GM12891 (cell line): ENCODE data around the gene DGCR8.

Source experiments
- POLR2A ChIP-seq: IDR thresholded peaks from 2 replicates; pipeline ENCODE4 v1.6.1; 2011; ENCODE audit warnings: low read depth, low read length, control low read depth
- POLR2AphosphoS5 ChIP-seq: IDR thresholded peaks from 2 replicates; pipeline ENCODE4 v1.6.1; 2011; ENCODE audit warnings: low read depth, low read length, control low read depth
- TAF1 ChIP-seq: IDR thresholded peaks from 2 replicates; pipeline ENCODE4 v1.6.1; 2011; ENCODE audit warnings: low read depth, low read length, control low read depth

DNA sequence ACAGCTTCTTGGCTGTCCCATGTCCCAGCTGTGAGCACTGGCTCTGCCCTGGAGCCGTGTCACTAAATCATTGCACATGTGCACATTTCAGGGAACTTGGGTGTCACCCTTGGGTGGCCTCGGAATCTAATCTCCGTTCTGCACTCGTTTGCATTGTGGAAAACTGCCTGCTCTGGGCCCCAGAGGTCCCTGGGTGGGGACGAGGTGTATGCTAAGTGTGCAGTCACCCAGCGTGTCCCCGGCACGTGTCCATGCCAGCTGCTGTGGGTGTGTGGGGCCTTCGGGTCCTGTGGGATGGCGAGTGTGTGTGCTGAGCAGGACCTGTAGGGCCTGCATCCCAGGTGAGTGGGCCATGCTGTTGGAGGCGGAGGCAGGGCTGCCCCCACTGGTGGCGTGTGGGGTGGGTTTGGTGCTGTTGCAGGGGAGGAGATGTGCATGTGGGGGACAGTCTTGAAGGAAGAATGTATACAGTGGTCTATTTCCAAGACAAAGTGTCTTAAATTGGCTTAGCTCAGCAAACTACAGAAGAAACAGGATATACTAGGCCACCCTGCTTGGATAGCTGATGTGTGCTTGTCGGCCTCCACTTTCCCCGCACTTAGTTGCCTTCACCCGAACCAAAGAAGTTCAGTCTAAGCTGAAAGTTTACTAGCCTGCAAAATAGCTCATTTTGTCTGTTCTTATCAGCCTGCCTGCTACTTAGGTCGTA, 44.5 kb upstream of the DGCR8 start:
- TF ChIP-seq TAF1 (no peak), POLR2AphosphoS5 (no peak), POLR2A (no peak)
